ENCODE results near the gene NDUFB8.
A peak's percentile ranks its signal among the peaks of the same experiment; 100 is the strongest.

- peak in 2 of 3 experiments; percentile 23 to 30 for TF ChIP-seq CTCF (IDR thresholded peaks at IDR 0.05)
- no peak for TF ChIP-seq POLR2A (IDR thresholded peaks at IDR 0.05)
Measured at GRCh38 chr10:100508691-100509150, 20.9 kb downstream of the NDUFB8 start.
